H1 (cell line): ENCODE measurements around the gene KCTD11. TPM values are rescaled to one million over a fixed set of nuclear protein-coding genes. Genes with fewer than 3 reads are reported as not detected.

ENCODE experiments used
- ATF3 ChIP-seq: IDR thresholded peaks from 2 replicates; pipeline ENCODE4 v1.6.1; 2011; ENCODE audit warnings: low read depth, mild to moderate bottlenecking, low read length; ENCODE audit not compliant: insufficient read depth
- GTF2F1 ChIP-seq: IDR thresholded peaks from 2 replicates; pipeline ENCODE4 v1.6.1; 2012; ENCODE audit warnings: low read depth, low read length, improper control_type of control experiment, borderline replicate concordance
- KDM5A ChIP-seq: fragments of 200-600 bp; IDR thresholded peaks from 2 replicates; pipeline ENCODE4 v1.7.1; 2012; ENCODE audit warnings: mild to moderate bottlenecking, low read length, inconsistent platforms, mixed read lengths
- RAD21 ChIP-seq, 2 experiments: IDR thresholded peaks in 1 of 2; conservative IDR thresholded peaks in 1 of 2; 2 replicates each; pipeline ENCODE4 v1.6.1; 2011; ENCODE audit warnings: low read depth in 2 of 2, low read length in 2 of 2, improper control_type of control experiment in 1 of 2, inconsistent platforms in 1 of 2, mild to moderate bottlenecking in 1 of 2, moderate library complexity in 1 of 2
- RFX5 ChIP-seq: IDR thresholded peaks from 2 replicates; pipeline ENCODE4 v1.6.1; 2011; ENCODE audit warnings: low read depth, low read length, improper control_type of control experiment, borderline replicate concordance
- SAP30 ChIP-seq: fragments of 300-600 bp; sonication (generic); IDR thresholded peaks from 2 replicates; pipeline ENCODE4 v1.7.1; 2012; ENCODE audit warnings: low read length, moderate library complexity, mild to moderate bottlenecking, inconsistent platforms; ENCODE audit not compliant: insufficient read depth, insufficient replicate concordance
- polyA plus RNA-seq, 7 experiments: library from polyadenylated mRNA; depleted of rRNA in 3 of 7; stranded (reverse) in 5 of 7; unstranded in 2 of 7; fragments of >200 nt in 5 of 7; fragments of 200-250 nt in 2 of 7; gene quantifications; 1 replicate in 5 of 7; 2 replicates in 1 of 7; 4 replicates in 1 of 7; pipeline versions ENCODE4 v1.2.1 to v1.2.3, GENCODE V29; 2011 to 2013; ENCODE audit warnings: missing spikeins in 2 of 7, mixed read lengths in 2 of 7
- total RNA-seq: library from RNA; stranded (reverse); fragmentation: NEBNext Ultra II Directional; extraction: Animal tissue kit (Norgen Biotek cat#: 25700); gene quantifications from 2 replicates; pipeline ENCODE4 v1.2.1, GENCODE V29; 2021

KCTD11 gene
- total and polyA plus RNA-seq, 2 of the 8 experiments (the other 6 are each of a cell fraction or from before 2014, with no cell fraction given) = 8.6 to 9.2 TPM

DNA sequence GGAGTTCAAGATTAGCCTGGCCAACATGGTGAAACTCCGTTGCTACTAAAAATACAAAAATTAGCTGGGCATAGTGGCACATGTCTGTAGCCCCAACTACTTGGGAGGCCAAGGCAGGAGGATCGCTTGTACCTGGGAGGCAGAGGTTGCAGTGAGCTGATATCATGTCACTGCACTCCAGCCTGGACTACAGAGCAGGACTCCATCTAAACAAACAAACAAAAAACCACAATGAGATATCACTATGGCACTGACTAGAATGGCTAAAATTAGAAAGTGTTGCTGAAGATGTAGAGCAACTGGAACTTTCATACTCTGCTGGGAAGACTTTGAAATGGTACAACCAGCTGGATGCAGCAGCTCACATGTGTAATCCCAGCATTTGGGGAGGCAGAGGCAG lies 22.4 kb downstream of the KCTD11 start (continued):
- no peak for TF ChIP-seq RAD21 (IDR thresholded peaks at IDR 0.05 in 1 of 2, conservative IDR thresholded peaks at IDR 0.05 in 1 of 2; ENCODE audit: low read depth in 2 of 2, low read length in 2 of 2)
- TF ChIP-seq KDM5A = no peak
- no peak for TF ChIP-seq RFX5
- TF ChIP-seq SAP30 = no peak
- TF ChIP-seq ATF3 = no peak
- TF ChIP-seq GTF2F1 = no peak
